Natural killer cell (primary cell): Measurements from ENCODE around the gene RNPC3. TPM values are rescaled to one million over a fixed set of nuclear protein-coding genes. Genes with fewer than 3 reads are reported as not detected.

ENCODE experiments used
- ATAC-seq, 3 donors: fragments of 150-1000 bp in 2 of 3; fragments of 200-7000 bp in 1 of 3; cut with Tn5 transposase; 1 replicate in 1 of 3; 2 replicates in 2 of 3; pipeline ENCODE4 v1.10.0; 2021; ENCODE audit warnings: mild to moderate bottlenecking in 2 of 3, moderate library complexity in 2 of 3
- DNase-seq, 2 donors: peaks; one replicate each; pipeline versions ENCODE4 v3.0.0 to v3.0.0-alpha.2; 2013 to 2021; ENCODE audit warnings: mixed read lengths in 1 of 2
- H3K27ac ChIP-seq: one replicate; pipeline ENCODE4 v1.5.1; 2013; ENCODE audit warnings: mild to moderate bottlenecking, low read length
- H3K27me3 ChIP-seq: one replicate; pipeline ENCODE4 v1.6.1; 2013; ENCODE audit warnings: low read length; ENCODE audit not compliant: control insufficient read depth, insufficient read depth
- H3K36me3 ChIP-seq: one replicate; pipeline ENCODE4 v1.6.1; 2013; ENCODE audit warnings: low read length; ENCODE audit not compliant: control insufficient read depth, insufficient read depth
- H3K4me1 ChIP-seq: one replicate; pipeline ENCODE4 v1.6.1; 2013; ENCODE audit warnings: low read length; ENCODE audit not compliant: control insufficient read depth, insufficient read depth
- H3K4me3 ChIP-seq: one replicate; pipeline ENCODE4 v1.5.1; 2013; ENCODE audit warnings: low read length
- H3K9me3 ChIP-seq: one replicate; pipeline ENCODE4 v1.6.1; 2013; ENCODE audit warnings: low read length; ENCODE audit not compliant: control insufficient read depth, insufficient read depth
- H3K27ac Mint-ChIP-seq, 2 donors: one replicate each; pipeline ENCODE4 v1.8.0; 2022; ENCODE audit warnings: mild to moderate bottlenecking in 2 of 2, mixed read lengths in 2 of 2, moderate library complexity in 1 of 2
- H3K27me3 Mint-ChIP-seq, 2 donors: one replicate each; pipeline ENCODE4 v1.8.0; 2022; ENCODE audit warnings: low read depth in 2 of 2, mixed read lengths in 2 of 2
- H3K36me3 Mint-ChIP-seq: one replicate; pipeline ENCODE4 v1.8.0; 2022; ENCODE audit warnings: mixed read lengths
- H3K4me1 Mint-ChIP-seq, 2 donors: one replicate each; pipeline ENCODE4 v1.8.0; 2022; ENCODE audit warnings: mixed read lengths in 2 of 2
- H3K4me3 Mint-ChIP-seq: one replicate; pipeline ENCODE4 v1.8.0; 2022; ENCODE audit warnings: mild to moderate bottlenecking, moderate library complexity, mixed read lengths
- H3K9me3 Mint-ChIP-seq, 2 donors: one replicate each; pipeline ENCODE4 v1.8.0; 2022; ENCODE audit warnings: mixed read lengths in 2 of 2
- CTCF ChIP-seq: fragments of 200-600 bp; IDR thresholded peaks from one replicate; pipeline ENCODE4 v1.8.0; 2022; ENCODE audit warnings: antibody characterized with exemption
- WGBS: methylation state at CpG from one replicate; pipeline ENCODE4 v1.1.7; 2013; ENCODE audit warnings: missing lambda C conversion rate; ENCODE audit not compliant: insufficient coverage; 5-methylcytosine and 5-hydroxymethylcytosine counted together
- intact Hi-C: fragments of 100-400 bp; cut with micrococcal nuclease; formaldehyde crosslinking; loops from one replicate; pipeline ENCODE4 v1.14.2; 2022
- total RNA-seq, 4 donors: library from RNA; stranded (reverse); fragments of 120-200 nt in 1 of 4; gene quantifications; one replicate each; pipeline versions ENCODE4 v1.2.3 to v1.2.4, GENCODE V29; 2013 to 2022

RNPC3 gene
- total RNA-seq, 3 donors from 2014 or later (not counting 1 experiment from before 2014, with no cell fraction given), result 42.9 to 56.7 (median 44.8) TPM

- H3K9me3 ChIP-seq, result no peaks in the 10 kb centered on the region
- no peaks in the 10 kb centered on the region for H3K9me3 Mint-ChIP-seq
- no peaks in the 10 kb centered on the region for H3K36me3 Mint-ChIP-seq
- intact Hi-C loops, result no loop called here
- H3K4me3 Mint-ChIP-seq, result no peak overlapping the region
- no peaks in the 10 kb centered on the region for H3K27me3 ChIP-seq
- H3K36me3 ChIP-seq, result no peaks in the 10 kb centered on the region
- no peak for TF ChIP-seq CTCF
- peaks cover 0 to 10% of the 10 kb centered on the region in 2 donors for H3K27me3 Mint-ChIP-seq
- no peak overlapping the region for H3K4me3 ChIP-seq
- H3K4me1 ChIP-seq, result no peaks in the 10 kb centered on the region
- ATAC-seq (no peak), DNase-seq (no peak)
- WGBS, result 83% methylated on average over 1 of the region's 1 CpG
- no peaks in the 10 kb centered on the region for H3K4me1 Mint-ChIP-seq
- H3K27ac ChIP-seq, result no peak overlapping the region
- H3K27ac Mint-ChIP-seq, result no peak overlapping the region
Measured at GRCh38 chr1:103492003-103492625, 33.4 kb upstream of the RNPC3 start.

- TF ChIP-seq CTCF, result no peak
- WGBS, result 86% methylated on average over 1 of the region's 2 CpGs
- H3K4me3 Mint-ChIP-seq, result no peak overlapping the region
- intact Hi-C loops, result no loop called here
- Histone ChIP-seq H3K9me3 (no peaks in the 10 kb centered on the region), H3K4me1 (no peaks in the 10 kb centered on the region), H3K36me3 (no peaks in the 10 kb centered on the region), H3K4me3 (no peak overlapping the region), H3K27me3 (no peaks in the 10 kb centered on the region), H3K27ac (no peak overlapping the region)
- H3K27me3 Mint-ChIP-seq, result peaks cover 0 to 13% of the 10 kb centered on the region in 2 donors
- H3K4me1 Mint-ChIP-seq, result no peaks in the 10 kb centered on the region
- H3K9me3 Mint-ChIP-seq, result no peaks in the 10 kb centered on the region
- DNase-seq, result no peak
- H3K27ac Mint-ChIP-seq, result no peak overlapping the region
- ATAC-seq, result no peak
- no peaks in the 10 kb centered on the region for H3K36me3 Mint-ChIP-seq
Measured at GRCh38 chr1:103496014-103496635, 29.4 kb upstream of the RNPC3 start.

GRCh38 chr1:103497404-103497803 is 28.1 kb upstream of the RNPC3 start:
- intact Hi-C loops, result no loop called here

More at GRCh38 chr1:103497404-103497803, 28.1 kb upstream of the RNPC3 start:
- peaks cover 2% of the 10 kb centered on the region for H3K27me3 ChIP-seq
- no peaks in the 10 kb centered on the region for H3K9me3 Mint-ChIP-seq
- no peaks in the 10 kb centered on the region for H3K4me1 ChIP-seq
- no peaks in the 10 kb centered on the region for H3K9me3 ChIP-seq
- ATAC-seq, result no peak
- TF ChIP-seq CTCF, result no peak
- no peaks in the 10 kb centered on the region for H3K36me3 ChIP-seq
- DNase-seq, result no peak
- no peak overlapping the region for H3K27ac ChIP-seq
- H3K4me3 ChIP-seq, result no peak overlapping the region
- H3K36me3 Mint-ChIP-seq, result no peaks in the 10 kb centered on the region
- peaks cover 5 to 13% of the 10 kb centered on the region in 2 donors for H3K27me3 Mint-ChIP-seq
- H3K27ac Mint-ChIP-seq, result no peak overlapping the region
- no peaks in the 10 kb centered on the region for H3K4me1 Mint-ChIP-seq
- no peak overlapping the region for H3K4me3 Mint-ChIP-seq
